Nephron (organoid): ENCODE results near the gene CYBA.
A peak's percentile ranks its signal among the peaks of the same experiment; 100 is the strongest.

Experiments used
- H3K27ac Mint-ChIP-seq, 3 experiments: 2 replicates each; pipeline ENCODE4 v1.8.0; 2020; ENCODE audit warnings: mixed read lengths in 3 of 3, mild to moderate bottlenecking in 2 of 3, moderate library complexity in 1 of 3
- H3K27me3 Mint-ChIP-seq: 2 replicates; pipeline ENCODE4 v1.8.0; 2021; ENCODE audit warnings: low read depth, mild to moderate bottlenecking, moderate library complexity, mixed read lengths
- H3K36me3 Mint-ChIP-seq: 2 replicates; pipeline ENCODE4 v1.8.0; 2020; ENCODE audit warnings: low read depth, mixed read lengths
- H3K4me1 Mint-ChIP-seq: 2 replicates; pipeline ENCODE4 v1.8.0; 2020; ENCODE audit warnings: mixed read lengths
- H3K4me3 Mint-ChIP-seq, 3 experiments: 2 replicates each; pipeline ENCODE4 v1.8.0; 2020; ENCODE audit warnings: mild to moderate bottlenecking in 3 of 3, mixed read lengths in 3 of 3, moderate library complexity in 2 of 3
- H3K9me3 Mint-ChIP-seq: 2 replicates; pipeline ENCODE4 v1.8.0; 2020; ENCODE audit warnings: mixed read lengths
- CTCF ChIP-seq, 3 experiments: fragments of 200-600 bp; sonication (generic); IDR thresholded peaks; one replicate each; pipeline ENCODE4 v1.5.0; 2021; ENCODE audit warnings: antibody characterized with exemption in 3 of 3; ENCODE audit not compliant: unreplicated experiment in 3 of 3

CYBA gene

GRCh38 chr16:88662843-88663606 is 12.2 kb upstream of the CYBA start, which contains the start of gene MVD:
Gene MVD, minus strand, starts transcription at chr16:88663091. Its CDS starts 11 bp downstream, at chr16:88663080.
- Mint-ChIP-seq H3K4me1 (peaks cover 25% of the 10 kb centered on the region), H3K27ac (peak within 1 kb of the TSS; percentile 4 to 79 (median 78)), H3K27me3 (no peaks in the 10 kb centered on the region), H3K36me3 (no peaks in the 10 kb centered on the region), H3K9me3 (no peaks in the 10 kb centered on the region), H3K4me3 (peak within 1 kb of the TSS; percentile 93 to 95 (median 94))
- TF ChIP-seq CTCF (IDR thresholded peaks at IDR 0.05; ENCODE audit: unreplicated experiment in 3 of 3) = no peak

- Mint-ChIP-seq H3K9me3 (no peaks in the 10 kb centered on the region), H3K27ac (peak overlapping the region; percentile 4 to 78 (median 30)), H3K4me3 (peak overlapping the region; percentile 89 to 92 (median 89)), H3K4me1 (peaks cover 20% of the 10 kb centered on the region), H3K36me3 (no peaks in the 10 kb centered on the region), H3K27me3 (no peaks in the 10 kb centered on the region)
- TF ChIP-seq CTCF (IDR thresholded peaks at IDR 0.05; ENCODE audit: unreplicated experiment in 3 of 3) = no peak
Measured at GRCh38 chr16:88662222-88662842, 11.5 kb upstream of the CYBA start.

- Mint-ChIP-seq H3K36me3 (no peaks in the 10 kb centered on the region), H3K27ac (no peak overlapping the region), H3K27me3 (no peaks in the 10 kb centered on the region), H3K4me1 (peaks cover 17% of the 10 kb centered on the region), H3K9me3 (no peaks in the 10 kb centered on the region), H3K4me3 (peak overlapping the region; percentile 89 to 92 (median 89))
- no peak for TF ChIP-seq CTCF (IDR thresholded peaks at IDR 0.05; ENCODE audit: unreplicated experiment in 3 of 3)
Measured at GRCh38 chr16:88661468-88661867, 10.6 kb upstream of the CYBA start.

- H3K4me3 Mint-ChIP-seq = no peak overlapping the region
- peaks cover 9% of the 10 kb centered on the region for H3K4me1 Mint-ChIP-seq
Measured at GRCh38 chr16:88659160-88659559, 8.3 kb upstream of the CYBA start.

GRCh38 chr16:88658714-88659113 is 7.9 kb upstream of the CYBA start:
- H3K36me3 Mint-ChIP-seq = peaks cover 3% of the 10 kb centered on the region
- no peaks in the 10 kb centered on the region for H3K27me3 Mint-ChIP-seq
- H3K4me1 Mint-ChIP-seq = peaks cover 9% of the 10 kb centered on the region
- H3K27ac Mint-ChIP-seq = no peak overlapping the region
- H3K9me3 Mint-ChIP-seq = no peaks in the 10 kb centered on the region
- TF ChIP-seq CTCF (IDR thresholded peaks at IDR 0.05; ENCODE audit: unreplicated experiment in 3 of 3) = no peak
- no peak overlapping the region for H3K4me3 Mint-ChIP-seq

More at GRCh38 chr16:88659160-88659559, 8.3 kb upstream of the CYBA start:
- H3K27me3 Mint-ChIP-seq = no peaks in the 10 kb centered on the region
- H3K9me3 Mint-ChIP-seq = no peaks in the 10 kb centered on the region
- no peak for TF ChIP-seq CTCF (IDR thresholded peaks at IDR 0.05; ENCODE audit: unreplicated experiment in 3 of 3)
- H3K27ac Mint-ChIP-seq = no peak overlapping the region
- H3K36me3 Mint-ChIP-seq = no peaks in the 10 kb centered on the region
